Prostate gland (tissue), 2 donors: ENCODE measurements around the gene EPHA5.

Source experiments
- POLR2A ChIP-seq: fragments of 450-650 bp; IDR thresholded peaks from one replicate; pipeline ENCODE4 v1.6.1; 2016; ENCODE audit warnings: antibody characterized with exemption, mild to moderate bottlenecking
- POLR2AphosphoS5 ChIP-seq: sonication (generic); formaldehyde crosslinking; IDR thresholded peaks from one replicate; pipeline ENCODE4 v1.6.1; 2017; ENCODE audit warnings: antibody characterized with exemption
- TF ChIP-seq, protein P1 (sequence below), 4 experiments: fragments of 200-600 bp in 2 of 4; fragments of 450-650 bp in 2 of 4; sonication (generic) in 2 of 4; IDR thresholded peaks; 1 replicate in 3 of 4; 2 replicates in 1 of 4; pipeline ENCODE4 v1.5.1; 2016 to 2019; ENCODE audit warnings: antibody characterized with exemption in 4 of 4, mild to moderate bottlenecking in 2 of 4, moderate library complexity in 2 of 4

DNA sequence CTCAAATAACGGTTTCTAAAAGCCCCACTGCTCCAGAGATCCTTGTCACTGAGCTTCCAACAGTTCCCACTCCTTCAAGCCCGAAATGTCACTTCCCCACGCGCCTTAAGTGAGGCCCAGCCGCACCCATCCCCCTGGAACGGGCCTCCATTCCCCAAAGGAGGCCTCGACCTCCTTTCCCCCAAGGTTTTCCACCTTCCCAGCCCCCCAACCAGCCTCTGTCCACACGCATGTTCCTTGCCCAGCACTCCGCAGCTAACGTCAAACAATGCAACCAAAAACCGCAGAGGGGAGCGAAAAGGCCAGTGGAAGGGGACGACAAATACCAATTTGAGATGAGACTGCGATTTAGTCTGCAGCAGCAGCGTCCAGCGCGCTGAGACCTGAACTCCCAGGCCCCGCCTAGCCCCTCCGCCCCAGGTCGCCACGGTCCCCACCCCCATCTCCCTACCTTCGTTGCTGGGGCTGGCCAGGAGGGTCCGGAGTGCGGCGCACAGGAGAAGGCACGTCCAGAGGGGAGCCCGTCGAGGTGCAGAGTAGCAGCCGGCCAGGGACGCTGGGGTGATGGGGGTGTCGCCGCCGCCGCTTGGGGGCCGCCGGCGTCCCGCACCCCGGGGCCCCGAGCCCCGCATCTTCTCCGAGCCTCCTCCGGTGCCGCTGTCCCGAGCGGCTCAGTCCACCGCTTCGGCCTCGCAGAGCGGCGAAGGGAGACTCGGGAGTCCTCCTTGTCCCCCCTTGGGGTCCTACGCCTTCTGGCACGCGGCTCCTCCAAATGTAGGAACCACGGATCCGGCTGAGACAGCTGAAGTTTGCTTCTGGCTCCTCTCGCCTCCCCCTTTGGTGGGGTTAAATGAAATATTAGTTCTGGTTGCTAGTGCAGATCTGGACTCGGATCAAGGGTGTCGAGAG is 924 bp downstream of the EPHA5 start:
- TF ChIP-seq, protein P1, sequence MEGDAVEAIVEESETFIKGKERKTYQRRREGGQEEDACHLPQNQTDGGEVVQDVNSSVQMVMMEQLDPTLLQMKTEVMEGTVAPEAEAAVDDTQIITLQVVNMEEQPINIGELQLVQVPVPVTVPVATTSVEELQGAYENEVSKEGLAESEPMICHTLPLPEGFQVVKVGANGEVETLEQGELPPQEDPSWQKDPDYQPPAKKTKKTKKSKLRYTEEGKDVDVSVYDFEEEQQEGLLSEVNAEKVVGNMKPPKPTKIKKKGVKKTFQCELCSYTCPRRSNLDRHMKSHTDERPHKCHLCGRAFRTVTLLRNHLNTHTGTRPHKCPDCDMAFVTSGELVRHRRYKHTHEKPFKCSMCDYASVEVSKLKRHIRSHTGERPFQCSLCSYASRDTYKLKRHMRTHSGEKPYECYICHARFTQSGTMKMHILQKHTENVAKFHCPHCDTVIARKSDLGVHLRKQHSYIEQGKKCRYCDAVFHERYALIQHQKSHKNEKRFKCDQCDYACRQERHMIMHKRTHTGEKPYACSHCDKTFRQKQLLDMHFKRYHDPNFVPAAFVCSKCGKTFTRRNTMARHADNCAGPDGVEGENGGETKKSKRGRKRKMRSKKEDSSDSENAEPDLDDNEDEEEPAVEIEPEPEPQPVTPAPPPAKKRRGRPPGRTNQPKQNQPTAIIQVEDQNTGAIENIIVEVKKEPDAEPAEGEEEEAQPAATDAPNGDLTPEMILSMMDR (IDR thresholded peaks at IDR 0.05) = no peak
- TF ChIP-seq POLR2AphosphoS5 (no peak), POLR2A (no peak)
